Tibial artery (tissue), 4 donors: Measurements from ENCODE around the gene LCE1A.
A peak's percentile ranks its signal among the peaks of the same experiment; 100 is the strongest.

Source experiments
- DNase-seq, 2 donors: peaks; one replicate each; pipeline ENCODE4 v3.0.0-alpha.2; 2019
- H3K27ac ChIP-seq, 2 donors: fragments of 200-600 bp; sonication (generic) in 1 of 2; 1 replicate in 1 of 2; 2 replicates in 1 of 2; pipeline ENCODE4 v1.5.1; 2018 to 2019; ENCODE audit warnings: mild to moderate bottlenecking in 1 of 2
- H3K27me3 ChIP-seq, 2 donors: fragments of 200-600 bp; sonication (generic) in 1 of 2; one replicate each; pipeline versions ENCODE4 v1.5.1 to v1.6.0; 2016 to 2019
- H3K36me3 ChIP-seq, 3 donors: fragments of 200-600 bp; sonication (generic) in 2 of 3; one replicate each; pipeline ENCODE4 v1.5.1; 2016 to 2019; ENCODE audit warnings: mild to moderate bottlenecking in 2 of 3
- H3K4me1 ChIP-seq, 4 donors: fragments of 200-600 bp; sonication (generic) in 2 of 4; 1 replicate in 3 of 4; 2 replicates in 1 of 4; pipeline ENCODE4 v1.5.1; 2016 to 2019
- H3K4me3 ChIP-seq, 2 donors: fragments of 200-600 bp; sonication (generic) in 1 of 2; 1 replicate in 1 of 2; 2 replicates in 1 of 2; pipeline ENCODE4 v1.5.1; 2018 to 2019; ENCODE audit warnings: mild to moderate bottlenecking in 2 of 2
- H3K9me3 ChIP-seq, 3 donors: fragments of 200-600 bp; sonication (generic) in 1 of 3; one replicate each; pipeline ENCODE4 v1.5.1; 2016 to 2019
- CTCF ChIP-seq, 2 experiments: fragments of 200-600 bp in 1 of 2; fragments of 450-650 bp in 1 of 2; IDR thresholded peaks; one replicate each; pipeline ENCODE4 v1.5.1; 2017 to 2019; ENCODE audit warnings: antibody characterized with exemption in 2 of 2, mild to moderate bottlenecking in 1 of 2, moderate library complexity in 1 of 2
- intact Hi-C: fragments of 100-400 bp; cut with DNase I; formaldehyde crosslinking; loops from one replicate; pipeline ENCODE4 v1.15.0; 2023; ENCODE audit warnings: low total_unique reads

Gene LCE1A

DNA sequence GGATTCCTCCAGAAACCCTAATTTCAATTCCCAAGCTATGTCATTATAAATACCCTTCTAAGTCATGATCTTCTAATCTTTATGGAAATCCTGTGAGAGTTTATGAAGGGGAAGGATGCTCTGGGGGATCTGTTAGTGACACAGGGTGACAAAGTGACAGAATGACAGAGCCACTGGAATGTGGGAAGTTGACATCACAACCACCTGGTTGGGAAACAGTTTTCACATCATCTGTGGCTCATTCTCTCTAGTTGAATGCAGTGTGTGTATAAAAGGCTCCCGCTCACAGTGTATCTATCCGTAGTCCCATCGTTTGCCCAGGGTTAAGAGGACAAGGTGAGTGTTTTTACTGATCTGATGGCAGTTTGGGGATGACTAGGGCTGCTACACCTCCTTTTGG is 32.4 kb downstream of the LCE1A start, which contains the start of gene LCE7A:
LCE7A (plus strand) TSS at position 301 of the 400 bp plus-strand sequence. CDS start 702 bp downstream, outside the sequence.
- no peak for TF ChIP-seq CTCF (IDR thresholded peaks at IDR 0.05)
- Histone ChIP-seq H3K27me3 (no peaks in the 10 kb centered on the region), H3K36me3 (no peaks in the 10 kb centered on the region), H3K4me1 (no peaks in the 10 kb centered on the region), H3K9me3 (no peaks in the 10 kb centered on the region), H3K4me3 (no peak within 1 kb of the TSS), H3K27ac (no peak within 1 kb of the TSS)
- no peak for DNase-seq
- intact Hi-C loops: no loop called here

GRCh38 chr1:152860129-152860528 is 32.9 kb downstream of the LCE1A start:
- no peak overlapping the region for H3K4me3 ChIP-seq
- H3K27ac ChIP-seq: no peak overlapping the region
- no peaks in the 10 kb centered on the region for H3K27me3 ChIP-seq
- H3K4me1 ChIP-seq: no peaks in the 10 kb centered on the region
- intact Hi-C loops: no loop called here
- no peak for TF ChIP-seq CTCF (IDR thresholded peaks at IDR 0.05)
- no peaks in the 10 kb centered on the region for H3K36me3 ChIP-seq
- no peaks in the 10 kb centered on the region for H3K9me3 ChIP-seq
- no peak for DNase-seq

DNA sequence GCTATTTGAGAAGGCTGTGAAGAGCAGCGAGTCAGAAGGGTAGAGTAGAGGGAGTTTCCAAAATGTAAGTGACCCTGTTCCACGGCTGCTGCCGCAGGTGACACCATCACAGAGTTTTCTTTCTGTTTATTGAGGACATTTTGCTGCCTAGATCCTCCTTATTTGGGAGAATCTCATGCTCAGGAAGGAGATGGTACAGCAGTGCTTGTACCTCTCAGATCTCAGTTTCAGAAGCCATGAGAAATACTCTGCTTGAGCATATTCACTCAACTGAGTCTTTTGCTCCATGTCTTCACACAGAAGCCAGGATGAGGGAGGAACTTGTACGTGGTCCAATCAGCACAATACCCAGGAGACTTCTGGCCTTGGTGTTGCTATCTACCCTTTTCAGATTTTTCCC is 34.1 kb downstream of the LCE1A start:
- H3K36me3 ChIP-seq: no peaks in the 10 kb centered on the region
- intact Hi-C loops: no loop called here
- H3K27ac ChIP-seq: no peak overlapping the region
- H3K27me3 ChIP-seq: no peaks in the 10 kb centered on the region
- H3K4me3 ChIP-seq: no peak overlapping the region
- no peaks in the 10 kb centered on the region for H3K9me3 ChIP-seq
- no peak for DNase-seq
- TF ChIP-seq CTCF (IDR thresholded peaks at IDR 0.05): no peak
- no peaks in the 10 kb centered on the region for H3K4me1 ChIP-seq

DNA sequence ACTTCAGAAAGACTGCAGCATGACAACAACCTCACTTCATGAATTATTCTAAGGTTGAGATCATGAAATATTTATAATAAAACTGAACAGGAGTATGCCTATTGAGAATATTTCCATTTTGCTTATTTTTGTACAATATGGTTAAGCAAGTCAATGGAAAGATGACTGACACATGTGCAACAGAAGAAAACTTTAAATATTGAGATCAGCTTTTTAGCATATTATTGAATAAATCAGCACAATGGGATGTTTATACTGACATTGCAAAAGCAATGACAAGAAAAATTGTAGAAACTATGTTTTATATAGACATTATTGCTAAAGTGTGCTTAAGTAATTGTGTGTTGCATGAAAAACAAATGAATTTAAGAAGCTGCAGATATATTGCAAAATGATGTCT is 37.2 kb downstream of the LCE1A start:
- Histone ChIP-seq H3K36me3 (no peaks in the 10 kb centered on the region), H3K4me3 (no peak overlapping the region), H3K27me3 (no peaks in the 10 kb centered on the region), H3K9me3 (no peaks in the 10 kb centered on the region), H3K4me1 (no peaks in the 10 kb centered on the region), H3K27ac (no peak overlapping the region)
- intact Hi-C loops: no loop called here
- TF ChIP-seq CTCF (IDR thresholded peaks at IDR 0.05): no peak
- no peak for DNase-seq

- H3K4me3 ChIP-seq: no peak overlapping the region
- no peak for DNase-seq
- no peak overlapping the region for H3K27ac ChIP-seq
- H3K36me3 ChIP-seq: no peaks in the 10 kb centered on the region
- H3K27me3 ChIP-seq: no peaks in the 10 kb centered on the region
- intact Hi-C loops: no loop called here
- no peaks in the 10 kb centered on the region for H3K9me3 ChIP-seq
- no peaks in the 10 kb centered on the region for H3K4me1 ChIP-seq
- TF ChIP-seq CTCF (IDR thresholded peaks at IDR 0.05): no peak
Measured at GRCh38 chr1:152866321-152866720, 39.0 kb downstream of the LCE1A start.

DNA sequence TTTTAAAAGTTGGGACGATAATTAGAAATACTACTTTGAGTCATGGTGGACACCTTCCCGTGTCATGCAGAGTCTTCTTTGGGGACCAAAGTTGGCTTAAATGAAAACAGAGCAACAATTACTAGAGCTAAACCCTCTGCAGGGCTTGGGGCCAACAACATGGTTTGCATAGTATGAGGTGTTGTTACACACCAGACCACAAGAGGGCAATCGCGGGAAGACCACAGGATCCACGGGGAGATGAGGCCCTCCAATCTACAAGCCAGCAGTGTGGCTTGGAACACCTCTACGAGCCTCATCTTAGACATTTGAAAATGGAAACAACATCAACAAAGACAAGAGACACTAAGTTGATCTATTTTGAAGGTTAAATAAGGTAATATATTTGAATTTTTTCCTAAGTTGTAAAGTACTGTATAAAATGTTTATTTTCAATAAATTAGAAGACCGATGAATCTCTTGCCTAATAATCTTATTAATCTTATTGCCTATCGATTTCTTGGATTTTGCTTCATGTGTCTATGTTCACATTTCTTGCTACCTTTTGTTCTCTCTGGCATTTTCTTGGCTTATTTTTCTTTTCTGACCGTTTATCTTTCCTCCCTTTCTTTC is 42.6 kb downstream of the LCE1A start:
- TF ChIP-seq CTCF (IDR thresholded peaks at IDR 0.05): peak; percentile 65 to 72

More for the DNA sequence above, 42.6 kb downstream of the LCE1A start:
- Histone ChIP-seq H3K36me3 (no peaks in the 10 kb centered on the region), H3K27me3 (no peaks in the 10 kb centered on the region), H3K4me3 (no peak overlapping the region), H3K4me1 (no peaks in the 10 kb centered on the region), H3K27ac (no peak overlapping the region), H3K9me3 (no peaks in the 10 kb centered on the region)
- intact Hi-C loops: no loop called here
- DNase-seq: peak; percentile 67 to 69
